D341Med (cell line): Measurements from ENCODE around the gene GUK1.
"Not testable (repeated sequence)": the region's sequence is repeated elsewhere in the genome, so short reads cannot be mapped to it uniquely, and the experiment has no call there.

Experiments used
- DNase-seq: peaks from one replicate; pipeline ENCODE4 v3.0.0; 2012; ENCODE audit warnings: low spot score

GUK1 gene

DNA sequence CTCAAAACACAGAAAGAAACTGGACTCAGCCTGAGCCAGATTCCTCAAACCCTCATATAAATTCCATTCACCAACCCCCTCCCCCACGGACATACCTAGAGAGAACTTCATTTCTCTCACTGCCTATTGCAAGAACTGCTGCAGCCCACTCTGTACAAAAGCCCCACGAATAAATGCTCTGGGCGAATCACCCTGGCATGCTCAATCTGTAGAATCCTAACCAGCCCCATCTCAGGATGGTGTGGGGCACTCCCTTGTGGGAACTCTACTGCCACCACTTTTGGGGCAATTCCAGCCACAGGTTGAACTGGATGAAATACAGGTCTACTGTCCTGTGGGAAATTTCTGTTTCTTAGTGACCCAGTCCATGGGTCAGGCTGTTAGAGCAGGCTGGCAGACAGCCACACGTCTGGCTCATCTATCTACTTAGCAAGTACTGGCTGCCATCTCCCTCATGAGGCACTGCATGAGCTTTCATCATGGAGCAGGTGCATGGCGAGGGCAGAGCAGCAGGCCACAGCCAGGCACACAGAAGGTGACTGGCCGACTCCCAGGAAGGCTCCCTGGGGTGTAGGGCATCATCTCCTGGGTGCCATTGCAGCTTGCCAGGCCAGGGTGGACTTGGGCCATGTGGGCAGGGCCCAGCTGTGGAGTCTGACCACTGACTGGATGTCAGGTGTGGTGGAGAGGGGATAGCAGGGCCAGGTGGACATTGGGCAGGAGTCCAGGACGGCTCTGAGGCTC lies 35.4 kb upstream of the GUK1 start:
- peak; percentile 18 for DNase-seq

DNA sequence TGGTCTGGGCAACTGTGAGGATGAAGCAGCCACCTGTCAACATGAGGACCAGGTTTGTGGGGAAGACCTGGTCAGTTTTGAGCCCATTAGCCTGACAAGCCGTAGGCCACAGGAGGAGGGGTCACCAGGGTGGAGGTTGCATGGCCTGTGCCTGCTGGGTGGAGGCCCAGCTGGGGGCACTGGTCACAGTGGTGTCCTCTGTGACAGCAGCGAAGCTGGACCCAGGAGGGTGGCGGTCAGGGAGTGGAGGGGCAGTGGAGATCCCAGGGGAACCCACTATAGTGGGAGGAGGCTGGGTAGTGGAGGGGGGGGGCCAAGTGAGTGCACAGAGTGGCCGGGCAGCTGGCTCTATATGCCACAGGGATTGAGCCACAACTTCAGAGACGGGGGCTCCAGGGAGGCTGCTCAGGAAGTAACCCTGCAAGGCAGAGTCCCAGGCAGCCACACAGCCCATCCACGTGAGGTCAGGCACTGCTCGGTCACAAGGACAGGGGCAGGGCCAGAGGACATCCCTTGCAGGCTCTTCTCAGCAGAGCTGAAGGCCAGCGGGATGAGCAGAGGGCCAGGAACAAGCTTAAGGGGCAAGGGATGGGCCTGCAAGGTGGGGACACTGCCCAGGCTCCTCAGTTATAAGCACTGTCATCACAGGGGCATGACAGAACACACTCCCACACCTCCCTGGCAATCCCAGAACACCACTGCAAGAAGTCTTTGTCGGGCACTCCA lies 34.6 kb upstream of the GUK1 start:
- DNase-seq = peak; percentile 4

DNA sequence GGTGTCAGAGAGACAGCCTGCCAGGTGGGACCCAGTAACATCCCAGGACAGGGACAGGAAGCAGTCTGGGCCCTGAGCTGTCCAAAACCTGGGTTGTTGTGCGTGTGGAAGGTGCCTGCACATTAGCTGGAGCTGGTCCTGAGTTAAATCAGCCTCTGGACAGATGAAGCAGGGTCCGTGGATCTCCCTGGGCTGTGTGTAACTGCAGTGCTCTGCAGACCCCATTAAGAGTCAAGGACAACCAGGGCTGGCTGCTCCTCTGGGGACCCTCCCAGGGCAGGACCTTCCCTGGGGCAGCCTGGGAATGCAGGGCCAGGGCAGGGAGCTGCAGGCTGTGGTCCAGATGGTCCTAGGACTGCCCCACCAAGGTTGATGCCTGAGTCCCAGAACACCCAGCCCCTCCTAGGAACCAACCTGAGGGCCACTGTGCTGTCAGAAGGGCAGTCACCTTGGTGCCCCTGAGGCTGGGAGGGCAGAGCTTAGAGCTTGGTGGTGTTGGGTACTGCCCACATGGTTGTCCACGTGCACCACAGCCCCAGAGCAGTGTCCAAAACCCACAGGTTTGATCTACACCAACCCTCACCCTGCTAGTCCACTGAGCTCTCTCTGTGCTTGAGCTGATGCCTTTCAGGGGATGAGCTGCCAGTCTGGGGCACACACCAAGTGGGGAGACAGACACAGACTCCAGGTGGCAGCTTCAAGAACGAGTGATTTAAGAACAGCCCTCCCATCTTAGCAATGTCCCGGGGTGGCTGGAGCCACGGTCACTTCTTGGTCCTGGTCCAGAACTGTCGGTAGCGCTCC lies 33.9 kb upstream of the GUK1 start:
- DNase-seq = peak; percentile 4

DNA sequence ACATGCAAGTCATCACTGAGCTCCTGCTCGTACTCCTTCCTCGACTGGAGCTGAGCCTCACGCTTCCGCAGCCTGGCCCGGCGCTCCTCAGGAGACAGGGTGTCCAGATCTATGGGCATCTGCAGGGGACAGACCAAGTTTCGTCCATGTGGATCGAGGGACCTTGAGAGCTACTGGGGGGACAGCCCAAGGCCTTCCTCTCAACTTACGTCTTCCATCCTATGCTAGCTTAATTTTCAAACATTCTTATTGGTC lies 33.4 kb upstream of the GUK1 start:
- no peak for DNase-seq

DNA sequence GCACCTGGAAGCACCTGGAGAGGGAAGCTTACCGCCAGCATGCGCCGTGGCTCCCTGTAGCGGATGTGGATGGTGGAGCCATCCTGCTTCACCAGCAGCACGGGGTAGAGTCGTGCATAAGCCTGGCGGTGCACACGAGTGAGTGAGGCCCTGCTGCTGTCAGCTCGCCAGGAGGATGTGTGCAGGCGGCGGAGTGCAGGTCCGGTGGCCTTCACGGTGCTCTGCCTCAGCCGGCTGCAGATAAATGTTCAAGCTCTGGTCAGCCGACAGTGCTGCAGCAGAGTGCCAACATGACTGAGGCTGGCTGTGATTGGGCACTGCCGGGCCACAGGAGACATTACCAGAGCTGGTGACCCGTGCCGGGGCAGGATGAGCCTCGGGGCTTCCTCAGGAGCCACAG lies 32.4 kb upstream of the GUK1 start:
- peak; percentile 5 for DNase-seq

DNA sequence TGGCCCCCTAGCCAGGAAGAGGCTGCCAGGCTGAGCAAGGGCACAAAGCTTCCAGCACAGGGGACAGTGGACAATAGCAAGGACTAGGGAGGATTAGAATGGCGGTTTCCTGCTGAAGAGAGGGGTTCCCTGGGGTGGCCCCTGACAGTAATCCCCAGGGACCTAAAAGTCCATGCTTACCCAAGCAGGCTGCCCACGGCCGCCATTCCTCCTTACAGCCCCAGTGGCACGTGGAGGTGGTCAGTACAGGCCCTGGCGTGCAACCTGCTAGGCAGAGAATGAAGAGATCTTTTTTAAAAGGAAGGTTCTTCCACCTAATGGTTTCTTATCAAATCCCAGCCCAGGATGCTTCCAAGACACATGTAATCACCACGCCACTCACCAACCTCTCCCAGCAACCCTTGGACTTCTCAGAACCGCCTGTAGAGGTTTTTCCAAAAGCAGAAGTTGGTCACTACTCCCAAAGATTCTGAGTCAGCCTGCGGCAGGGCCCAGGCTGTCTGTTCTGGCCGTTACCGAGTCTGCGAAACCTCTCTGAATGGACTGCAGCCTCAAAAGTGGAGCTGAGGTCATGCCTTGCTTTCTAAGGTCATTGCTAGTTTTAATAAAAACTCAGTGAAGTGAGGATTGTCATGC lies 31.9 kb upstream of the GUK1 start:
- peak; percentile 4 for DNase-seq

DNA sequence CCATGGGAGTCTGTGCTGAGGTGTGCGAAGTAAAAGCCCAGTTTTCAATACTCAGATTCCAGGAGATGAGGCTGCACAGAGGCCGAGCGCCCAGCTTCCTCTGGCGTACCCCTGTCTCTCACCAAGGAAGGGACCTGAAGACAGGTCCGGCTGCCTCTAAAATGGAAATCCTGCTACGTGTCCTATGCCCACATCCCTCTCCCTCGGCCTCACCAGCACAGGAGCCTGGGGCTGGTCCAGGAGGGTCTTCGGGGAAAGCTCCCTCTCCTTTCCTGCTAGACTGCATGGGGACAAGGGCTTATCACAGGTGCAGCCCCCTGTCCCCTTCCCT lies 31.4 kb upstream of the GUK1 start:
- no peak for DNase-seq

DNA sequence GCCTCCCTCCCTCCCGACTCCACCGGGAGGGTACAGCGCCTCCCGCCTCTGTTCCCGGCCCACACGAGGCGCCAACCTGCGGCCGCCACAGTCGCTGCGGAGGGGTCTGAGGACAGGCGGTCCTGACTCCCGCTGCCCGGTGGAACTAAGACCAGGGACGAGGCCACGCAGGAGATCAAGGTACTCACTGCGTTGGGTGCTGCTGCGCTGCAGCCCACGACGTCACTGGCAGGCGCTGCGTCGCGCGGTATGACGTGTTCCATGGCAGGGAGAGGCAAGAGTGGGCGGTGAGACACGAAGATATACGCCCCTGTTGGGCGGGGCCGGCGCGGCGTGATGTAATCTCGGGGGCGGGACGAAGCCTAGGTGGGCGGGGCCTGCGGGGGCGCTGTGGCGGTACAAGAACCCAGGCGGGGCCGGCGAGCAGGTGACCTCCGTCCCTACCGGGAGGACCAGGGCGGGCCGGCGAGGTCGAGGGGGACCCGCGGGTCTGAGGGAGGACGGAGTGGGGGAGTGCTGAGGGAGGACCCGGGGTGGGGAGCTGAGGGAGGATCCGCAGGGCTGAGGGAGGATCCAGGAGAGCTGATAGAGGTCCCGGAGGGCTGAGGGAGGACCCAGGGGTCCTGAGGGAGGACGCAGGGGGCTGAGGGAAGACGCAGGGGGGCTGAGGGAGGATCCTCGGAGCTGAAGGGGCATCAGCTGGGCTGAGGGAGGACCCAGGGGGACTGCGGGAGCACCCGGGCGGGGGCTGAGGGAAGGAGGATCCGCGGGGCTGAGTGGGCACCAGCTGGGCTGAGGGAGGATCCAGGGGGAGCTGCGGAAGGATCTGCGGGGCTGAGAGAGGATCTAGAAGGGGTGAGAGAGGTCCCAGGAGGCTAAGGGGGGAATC lies 30.8 kb upstream of the GUK1 start, which contains the start of gene MRPL55:
Gene MRPL55, minus strand, starts transcription at position 227 of the 889 bp plus-strand sequence. CDS start 1,039 bp downstream, outside the sequence.
- peak; percentile 98 for DNase-seq

DNA sequence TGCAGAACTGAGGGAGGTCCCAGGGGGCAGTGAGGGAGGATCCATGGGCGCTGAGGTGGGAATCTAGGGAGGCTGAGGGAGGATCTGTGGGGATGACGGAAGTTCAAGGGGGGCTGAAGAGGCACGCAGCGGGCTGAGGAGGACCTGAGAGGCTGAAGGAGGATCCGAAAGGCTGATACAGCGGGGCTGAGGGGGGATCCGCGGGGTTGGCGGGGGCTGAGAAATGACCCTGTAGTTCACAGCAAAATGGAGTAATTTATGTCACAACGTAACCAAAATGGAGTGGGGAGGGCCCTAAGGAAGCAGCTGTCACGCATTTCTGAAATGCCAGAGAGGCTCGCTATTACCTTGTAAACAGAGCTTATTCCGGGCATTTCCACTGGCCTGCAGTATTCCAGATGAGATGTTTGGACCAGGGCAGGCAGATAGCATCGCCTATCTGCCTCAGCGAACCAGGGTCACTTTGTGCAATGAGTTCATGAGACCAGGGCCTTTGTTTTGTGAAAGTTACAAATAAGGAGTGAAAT lies 30.1 kb upstream of the GUK1 start:
- no peak for DNase-seq

DNA sequence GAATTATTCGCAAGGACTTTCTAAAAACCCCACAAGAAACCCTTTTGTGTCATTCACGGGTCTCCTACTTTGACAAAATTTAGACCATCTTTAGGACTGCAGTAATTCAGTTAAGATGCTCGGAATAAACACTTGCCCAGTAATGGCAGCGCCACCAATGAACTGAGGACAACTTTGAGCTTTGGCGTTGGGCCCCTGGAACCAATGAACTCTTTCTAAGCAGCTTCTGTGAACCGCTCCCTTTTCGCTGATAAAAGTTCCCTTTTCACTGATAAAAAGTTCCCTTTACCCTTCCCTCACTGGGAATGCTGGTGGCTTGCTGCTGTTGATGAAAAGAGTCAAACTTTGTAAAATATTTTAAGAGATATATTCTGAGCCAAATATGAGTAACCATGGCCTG lies 29.5 kb upstream of the GUK1 start:
- peak; percentile 2 for DNase-seq

DNA sequence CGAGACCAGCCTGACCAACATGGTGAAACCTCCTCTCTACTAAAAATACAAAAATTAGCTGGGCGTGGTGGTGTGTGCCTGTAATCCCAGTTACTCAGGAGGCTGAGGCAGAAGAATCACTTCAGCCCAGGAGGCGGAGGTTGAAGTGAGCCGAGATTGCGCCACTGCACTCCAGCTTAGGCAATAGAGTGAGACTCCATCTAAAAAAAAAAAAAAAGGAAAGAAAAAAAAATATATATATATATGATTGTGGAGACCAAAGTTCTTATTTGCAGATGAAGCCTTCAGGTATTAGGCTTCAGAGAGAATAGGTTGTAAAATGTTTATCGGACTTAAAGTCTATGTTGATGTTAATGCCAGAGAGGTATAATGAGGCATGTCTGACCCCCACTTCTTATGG lies 28.8 kb upstream of the GUK1 start:
- DNase-seq = not testable (repeated sequence)

DNA sequence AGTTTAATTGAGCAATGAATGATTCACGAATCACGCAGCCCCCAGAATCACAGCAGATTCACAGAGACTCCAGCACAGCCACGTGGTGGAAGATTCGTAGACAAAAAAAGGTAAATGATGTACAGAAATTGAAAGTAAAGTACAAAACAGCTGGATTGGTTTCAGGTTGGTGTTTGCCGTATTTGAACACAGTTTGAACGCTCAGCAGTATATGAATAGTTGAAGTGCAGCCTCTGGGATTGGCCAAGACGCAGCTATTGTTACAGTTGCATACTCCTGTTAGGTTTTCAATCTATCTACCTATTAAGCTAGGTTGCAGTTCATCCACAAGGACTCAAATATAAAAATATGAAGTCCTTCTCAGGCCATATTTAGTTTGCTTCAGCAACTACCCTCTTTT lies 27.9 kb upstream of the GUK1 start:
- DNase-seq = no peak

DNA sequence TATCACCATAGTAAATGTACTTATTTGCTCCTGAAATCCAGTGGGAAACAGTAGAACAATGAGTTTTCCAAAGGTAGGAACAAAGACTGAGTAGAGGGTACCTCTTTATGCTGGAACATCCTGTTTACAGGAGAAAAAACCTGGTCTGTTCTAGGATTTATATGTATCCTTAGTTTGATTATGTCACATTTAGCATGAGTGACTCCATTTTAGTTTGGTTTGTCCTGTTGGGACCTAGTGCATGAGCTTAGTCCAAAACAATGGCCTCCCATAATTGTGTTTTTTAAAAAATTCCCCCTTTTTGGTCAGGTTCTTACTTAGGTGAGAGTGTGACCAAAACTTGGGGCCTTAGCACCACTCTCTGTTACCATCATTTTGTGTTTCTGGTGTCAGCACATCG lies 27.5 kb upstream of the GUK1 start:
- no peak for DNase-seq

DNA sequence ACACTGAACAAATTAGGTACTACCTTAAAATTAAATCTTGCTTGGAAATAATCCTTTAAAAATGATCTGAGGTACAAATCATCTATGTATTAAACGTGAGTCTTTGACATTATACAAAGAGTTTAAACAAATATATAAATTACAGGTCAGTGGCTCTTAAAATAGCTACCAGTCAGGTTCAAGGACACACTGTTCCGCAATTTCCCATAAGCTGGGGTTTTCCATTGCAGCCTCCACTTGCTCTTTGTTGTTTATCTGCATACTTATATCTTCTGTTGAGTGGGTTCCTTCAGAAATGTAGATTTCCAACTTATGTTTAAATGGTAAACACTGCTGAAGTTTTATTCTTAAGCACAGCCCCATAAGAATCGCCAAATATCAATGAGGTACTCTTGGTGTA lies 25.3 kb upstream of the GUK1 start:
- no peak for DNase-seq

DNA sequence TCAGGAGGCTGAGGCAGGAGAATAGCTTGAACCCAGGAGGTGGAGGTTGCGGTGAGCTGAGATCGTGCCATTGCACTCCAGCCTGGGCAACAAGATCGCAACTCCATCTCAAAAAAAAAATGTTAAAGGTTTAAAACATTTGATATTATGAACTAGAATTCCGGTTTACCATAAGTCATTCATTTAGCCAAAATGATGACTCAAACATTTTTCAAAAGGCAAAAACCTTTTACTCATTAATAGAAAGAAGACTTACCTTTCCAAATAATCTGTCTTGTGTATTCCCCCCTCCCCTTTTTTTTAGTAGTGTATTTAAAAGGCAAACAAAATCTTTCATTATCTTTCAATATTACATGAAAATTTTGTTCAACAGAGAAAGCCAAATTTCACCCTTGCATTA lies 22.7 kb upstream of the GUK1 start:
- no peak for DNase-seq

DNA sequence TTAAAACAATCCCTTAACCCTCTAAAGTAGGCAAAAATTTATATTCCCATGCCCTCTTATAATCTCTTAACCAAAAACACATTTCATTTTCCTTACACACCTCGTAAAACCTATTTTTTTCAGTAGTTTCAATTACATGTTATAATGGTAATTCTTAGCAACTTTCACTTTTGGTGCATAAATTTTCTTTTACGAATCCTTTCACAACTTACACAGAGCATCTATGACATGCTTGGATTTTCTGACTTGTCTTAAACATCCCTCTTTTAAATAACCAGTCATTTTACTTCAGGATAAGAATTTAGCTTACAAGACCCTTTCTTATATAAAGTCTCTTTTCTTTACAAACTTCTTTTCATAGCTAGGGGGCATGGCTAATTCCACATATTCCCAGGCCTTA lies 22.0 kb upstream of the GUK1 start:
- DNase-seq = no peak

DNA sequence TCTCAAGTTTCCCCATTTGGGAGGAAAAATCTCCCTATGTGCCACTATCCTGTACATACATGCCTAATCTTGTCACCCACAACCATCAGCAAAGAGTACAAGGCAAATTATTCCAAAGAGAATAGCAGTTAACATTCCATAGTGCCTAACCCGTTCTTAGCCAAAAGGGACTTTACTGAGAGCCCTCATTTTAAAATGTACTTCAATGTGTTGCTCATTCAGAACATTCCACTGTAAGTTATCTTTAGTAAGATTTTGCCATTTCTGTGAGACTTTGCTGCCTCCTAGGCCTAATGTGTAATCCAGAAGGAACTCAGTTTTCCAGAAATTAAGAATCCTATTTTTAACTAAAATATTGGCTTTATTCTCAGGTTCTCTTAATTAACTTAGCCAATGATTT lies 19.7 kb upstream of the GUK1 start:
- DNase-seq = no peak

DNA sequence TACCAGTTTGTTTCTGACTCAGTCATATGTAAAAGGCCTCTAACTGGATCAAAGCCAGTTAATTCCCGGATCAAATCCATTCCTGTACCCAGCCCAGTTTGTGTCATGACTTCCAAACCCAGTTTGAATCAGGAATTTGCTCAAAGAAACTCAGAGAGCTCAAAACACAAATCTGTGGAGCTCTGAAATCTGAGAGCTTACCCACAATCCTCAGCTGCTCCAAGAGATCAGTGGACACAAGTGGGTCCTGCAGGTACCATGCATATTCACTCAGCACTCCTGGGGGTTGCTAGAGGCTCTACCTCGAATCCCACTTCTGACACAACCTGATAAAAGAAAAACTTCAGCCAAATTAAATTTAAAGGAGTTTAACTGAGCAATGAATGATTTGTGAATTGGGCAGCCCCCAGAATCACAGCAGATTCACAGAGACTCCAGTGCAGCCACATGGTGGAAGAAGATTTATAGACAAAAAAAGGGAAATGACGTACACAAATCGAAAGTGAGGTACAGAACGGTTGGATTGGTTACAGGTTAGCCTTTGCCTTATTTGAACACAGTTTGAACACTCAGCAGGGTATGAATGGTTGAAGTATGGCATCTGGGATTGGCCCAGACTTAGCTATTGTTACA lies 19.1 kb upstream of the GUK1 start:
- no peak for DNase-seq

DNA sequence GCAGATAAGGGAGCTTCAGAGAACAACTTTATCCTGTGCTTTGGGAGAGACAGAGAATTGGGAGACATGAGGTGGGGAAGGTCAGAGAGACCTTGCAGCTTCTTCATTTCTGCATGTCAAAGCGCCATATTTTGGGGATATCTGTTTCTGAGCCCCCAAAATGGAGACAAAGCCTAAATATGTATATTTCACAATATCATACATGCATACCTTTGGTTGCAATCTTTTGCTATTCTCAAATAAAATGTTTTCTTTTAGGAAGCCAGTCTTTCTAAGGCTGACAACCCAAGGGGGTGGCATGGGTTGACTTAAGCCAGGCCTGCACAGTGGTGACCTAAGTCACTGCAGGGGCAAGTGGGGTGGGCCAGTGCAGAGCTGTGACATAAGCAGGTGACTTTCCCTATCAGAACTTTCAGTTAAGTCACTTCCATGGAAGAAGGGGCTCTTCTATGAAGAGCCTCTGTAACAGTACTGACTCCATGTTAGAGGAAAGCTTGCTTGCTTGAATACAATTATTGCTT lies 17.1 kb upstream of the GUK1 start:
- DNase-seq = no peak

DNA sequence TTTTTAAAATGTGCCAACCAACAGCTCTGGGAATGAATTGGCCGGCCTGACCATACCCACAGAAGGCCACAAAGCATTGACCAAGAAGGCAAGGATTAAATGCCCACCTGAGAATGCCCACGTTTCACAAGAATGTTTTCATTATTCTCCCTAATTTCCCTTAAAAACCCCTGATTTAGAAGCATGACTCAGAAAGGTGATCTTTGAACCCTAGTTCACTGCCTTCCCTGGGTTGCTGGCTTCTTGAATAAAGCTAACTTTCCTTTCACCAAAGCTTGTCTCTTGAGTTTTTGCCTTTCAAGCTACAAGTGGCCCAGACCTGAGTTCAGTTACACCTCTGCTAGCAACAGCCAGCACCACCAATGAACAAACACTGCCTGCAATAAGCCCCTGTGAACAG lies 16.6 kb upstream of the GUK1 start:
- no peak for DNase-seq

DNA sequence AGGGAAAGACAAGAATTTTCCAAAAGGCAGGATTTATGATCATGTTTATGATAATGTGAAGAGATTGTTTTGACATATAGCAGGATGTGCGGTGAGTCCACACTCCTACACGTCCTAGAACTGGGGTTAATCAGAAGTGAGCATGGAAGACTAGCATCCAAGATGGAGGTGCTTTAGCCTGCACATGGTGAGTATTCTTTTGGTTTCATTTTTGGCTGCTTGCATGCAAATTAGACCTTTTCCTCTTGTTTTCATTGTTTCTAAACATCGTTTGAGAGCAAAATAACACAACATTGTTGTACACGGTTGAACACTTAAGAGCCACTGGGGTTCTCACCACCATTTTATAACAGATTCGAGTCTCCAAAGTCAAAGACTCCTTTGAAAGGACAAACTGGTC lies 14.9 kb upstream of the GUK1 start:
- no peak for DNase-seq
